GM12865 (cell line): ENCODE results near the gene AIMP1.
"Not testable (repeated sequence)": the region's sequence is repeated elsewhere in the genome, so short reads cannot be mapped to it uniquely, and the experiment has no call there.

Experiments used
- DNase-seq: peaks from one replicate; pipeline ENCODE4 v3.0.0; 2010; ENCODE audit warnings: low read depth
- H3K4me3 ChIP-seq: 2 replicates; pipeline ENCODE4 v1.5.1; 2011; ENCODE audit warnings: mild to moderate bottlenecking, low read depth, low read length, control low read depth
- TF ChIP-seq, protein P1 (sequence below): IDR thresholded peaks from 2 replicates; pipeline ENCODE4 v1.5.1; 2011; ENCODE audit warnings: low read length, control low read depth, low read depth, inconsistent platforms; ENCODE audit not compliant: insufficient read depth; ENCODE audit errors: missing control alignments

Gene AIMP1

GRCh38 chr4:106395582-106395981, 79.2 kb downstream of the AIMP1 start:
- TF ChIP-seq, protein P1, sequence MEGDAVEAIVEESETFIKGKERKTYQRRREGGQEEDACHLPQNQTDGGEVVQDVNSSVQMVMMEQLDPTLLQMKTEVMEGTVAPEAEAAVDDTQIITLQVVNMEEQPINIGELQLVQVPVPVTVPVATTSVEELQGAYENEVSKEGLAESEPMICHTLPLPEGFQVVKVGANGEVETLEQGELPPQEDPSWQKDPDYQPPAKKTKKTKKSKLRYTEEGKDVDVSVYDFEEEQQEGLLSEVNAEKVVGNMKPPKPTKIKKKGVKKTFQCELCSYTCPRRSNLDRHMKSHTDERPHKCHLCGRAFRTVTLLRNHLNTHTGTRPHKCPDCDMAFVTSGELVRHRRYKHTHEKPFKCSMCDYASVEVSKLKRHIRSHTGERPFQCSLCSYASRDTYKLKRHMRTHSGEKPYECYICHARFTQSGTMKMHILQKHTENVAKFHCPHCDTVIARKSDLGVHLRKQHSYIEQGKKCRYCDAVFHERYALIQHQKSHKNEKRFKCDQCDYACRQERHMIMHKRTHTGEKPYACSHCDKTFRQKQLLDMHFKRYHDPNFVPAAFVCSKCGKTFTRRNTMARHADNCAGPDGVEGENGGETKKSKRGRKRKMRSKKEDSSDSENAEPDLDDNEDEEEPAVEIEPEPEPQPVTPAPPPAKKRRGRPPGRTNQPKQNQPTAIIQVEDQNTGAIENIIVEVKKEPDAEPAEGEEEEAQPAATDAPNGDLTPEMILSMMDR, result no peak
- H3K4me3 ChIP-seq, result no peak overlapping the region

DNA sequence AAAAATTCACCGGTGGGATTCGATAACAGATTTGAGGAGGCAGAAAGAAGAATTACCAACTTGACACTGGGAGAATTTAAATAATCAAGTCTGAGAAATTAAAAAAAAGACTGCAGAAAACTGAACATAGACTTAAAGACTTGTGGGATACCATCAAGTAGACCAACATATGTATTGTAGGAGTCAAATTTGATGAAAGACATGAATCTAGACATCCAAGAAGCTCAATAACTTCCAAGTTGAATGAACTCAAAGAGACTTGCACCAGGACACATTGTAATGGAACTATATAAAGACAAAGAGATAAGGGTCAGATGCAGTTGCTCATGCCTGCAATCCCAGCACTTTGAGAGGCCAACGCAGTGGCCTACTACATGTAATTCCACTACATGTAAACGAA, 82.5 kb downstream of the AIMP1 start:
- not testable (repeated sequence) for DNase-seq, H3K4me3 ChIP-seq

More at GRCh38 chr4:106395582-106395981, 79.2 kb downstream of the AIMP1 start:
- DNase-seq, result no peak
